GM12878 (cell line): ENCODE measurements around the gene SLC11A1. TPM values are rescaled to one million over a fixed set of nuclear protein-coding genes. Genes with fewer than 3 reads are reported as not detected.

Experiments
- ATAC-seq: fragments of 200-7000 bp; cut with Tn5 transposase; 3 replicates; pipeline ENCODE4 v1.9.1; 2020; ENCODE audit warnings: mild to moderate bottlenecking, moderate library complexity
- BruUV-seq: library from RNA; stranded (reverse); fragments of 400-500 nt; replicated peaks from 2 replicates; lab custom pipeline; 2021; lab: Mats Ljungman, UMichigan
- CTCF ChIA-PET: fragments of 300-600 bp; sonication (Branson Sonifier 250); formaldehyde crosslinking; extraction: SDS; loops from one replicate; lab custom pipeline; 2021; ENCODE audit warnings: inconsistent platforms; lab: Yijun Ruan, JAX
- POLR2A ChIA-PET: fragments of 350-600 bp; formaldehyde crosslinking; extraction: SDS; loops from one replicate; lab custom pipeline; 2021; ENCODE audit warnings: inconsistent platforms; lab: Charles Lee
- RAD21 ChIA-PET: fragments of 300-600 bp; sonication (Branson Sonifier 250); formaldehyde crosslinking; loops from one replicate; lab custom pipeline; 2023; ENCODE audit warnings: antibody characterized with exemption; ENCODE audit not compliant: unreplicated experiment; lab: Charles Lee
- SMC1A ChIA-PET: fragments of 300-600 bp; sonication (Branson Sonifier 250); formaldehyde crosslinking; loops from one replicate; lab custom pipeline; 2023; ENCODE audit not compliant: unreplicated experiment, uncharacterized antibody; lab: Charles Lee
- DNase-seq: peaks from one replicate; pipeline ENCODE4 v3.0.0-alpha.2; 2011; ENCODE audit warnings: low read depth, low spot score
- FAIRE-seq: peaks from 3 replicates; lab custom pipeline; 2011; peaks lifted over from hg19 to GRCh38; lab: Jason Lieb, UNC
- H2AFZ ChIP-seq: 2 replicates; pipeline ENCODE4 v1.6.0; 2011; ENCODE audit warnings: low read depth, low read length, control low read depth; ENCODE audit not compliant: control insufficient read depth
- H3K27ac ChIP-seq: 2 replicates; pipeline ENCODE4 v1.5.1; 2011; ENCODE audit warnings: control low read depth; ENCODE audit not compliant: control insufficient read depth, insufficient read depth
- H3K27me3 ChIP-seq, 2 experiments: replicated peaks in 1 of 2; 2 replicates each; pipeline versions ENCODE4 v1.6.0 to v1.6.1; 2011; ENCODE audit warnings: low read length in 1 of 2; ENCODE audit not compliant: control insufficient read depth in 2 of 2, insufficient read depth in 2 of 2
- H3K36me3 ChIP-seq, 2 experiments: 2 replicates each; pipeline ENCODE4 v1.5.1; 2011; ENCODE audit warnings: low read length in 1 of 2; ENCODE audit not compliant: control insufficient read depth in 2 of 2, insufficient read depth in 2 of 2
- H3K4me1 ChIP-seq: 2 replicates; pipeline ENCODE4 v1.6.1; 2011; ENCODE audit warnings: mild to moderate bottlenecking, low read length, moderate library complexity, mixed read lengths; ENCODE audit not compliant: control insufficient read depth, insufficient read depth
- H3K4me2 ChIP-seq: 2 replicates; pipeline ENCODE4 v1.6.0; 2011; ENCODE audit warnings: control low read depth; ENCODE audit not compliant: control insufficient read depth, insufficient read depth
- H3K4me3 ChIP-seq: fragments of 200-600 bp; sonication (generic); 2 replicates; pipeline ENCODE4 v1.5.1; 2016
- H3K79me2 ChIP-seq: 2 replicates; pipeline ENCODE4 v1.6.0; 2011; ENCODE audit warnings: low read length; ENCODE audit not compliant: control insufficient read depth, insufficient read depth
- H3K9ac ChIP-seq: 2 replicates; pipeline ENCODE4 v1.8.0; 2011; ENCODE audit warnings: low read length, control low read depth, mixed read lengths; ENCODE audit not compliant: control insufficient read depth, insufficient read depth
- H3K9me3 ChIP-seq: replicated peaks from 3 replicates; pipeline ENCODE4 v1.5.1; 2011; ENCODE audit warnings: mild to moderate bottlenecking, low read length; ENCODE audit not compliant: control insufficient read depth, insufficient read depth
- H4K20me1 ChIP-seq: 2 replicates; pipeline ENCODE4 v1.6.0; 2011; ENCODE audit not compliant: control insufficient read depth, insufficient read depth
- CBX5 ChIP-seq: sonication (generic); IDR thresholded peaks from 2 replicates; pipeline ENCODE4 v1.6.1; 2016; ENCODE audit warnings: low read depth, moderate library complexity, mild to moderate bottlenecking, inconsistent platforms
- CHD1 ChIP-seq: IDR thresholded peaks from 2 replicates; pipeline ENCODE4 v1.6.1; 2012; ENCODE audit warnings: low read depth, low read length, improper control_type of control experiment
- CREM ChIP-seq: IDR thresholded peaks from 2 replicates; pipeline ENCODE4 v1.6.1; 2014; ENCODE audit warnings: antibody characterized with exemption, low read depth
- ESRRA ChIP-seq: IDR thresholded peaks from 2 replicates; pipeline ENCODE4 v1.6.1; 2012; ENCODE audit warnings: mild to moderate bottlenecking, low read length, improper control_type of control experiment
- FOXK2 ChIP-seq: fragments of 450-650 bp; IDR thresholded peaks from 2 replicates; pipeline ENCODE4 v1.6.1; 2017; ENCODE audit warnings: mild to moderate bottlenecking, moderate library complexity
- GATAD2B ChIP-seq: fragments of 450-650 bp; conservative IDR thresholded peaks from 2 replicates; pipeline ENCODE4 v1.6.1; 2017; ENCODE audit warnings: low read depth, mild to moderate bottlenecking, moderate library complexity
- IRF4 ChIP-seq: IDR thresholded peaks from 2 replicates; pipeline ENCODE4 v1.6.1; 2011; ENCODE audit warnings: low read depth, low read length
- JUNB ChIP-seq: IDR thresholded peaks from 2 replicates; pipeline ENCODE4 v1.6.1; 2016; ENCODE audit warnings: antibody characterized with exemption, mild to moderate bottlenecking
- MYC ChIP-seq: IDR thresholded peaks from 2 replicates; pipeline ENCODE4 v1.6.1; 2011; ENCODE audit warnings: mild to moderate bottlenecking, low read length, moderate library complexity, inconsistent platforms; ENCODE audit not compliant: insufficient read depth, insufficient replicate concordance, insufficient read length, severe bottlenecking
- NFIC ChIP-seq: IDR thresholded peaks from 2 replicates; pipeline ENCODE4 v1.6.1; 2012; ENCODE audit warnings: low read depth, mild to moderate bottlenecking, inconsistent platforms, low read length, moderate library complexity
- SMAD1 ChIP-seq: fragments of 450-650 bp; IDR thresholded peaks from 2 replicates; pipeline ENCODE4 v1.6.1; 2018; ENCODE audit warnings: mild to moderate bottlenecking, low read depth; ENCODE audit not compliant: partially characterized antibody
- ZSCAN29 ChIP-seq: fragments of 450-650 bp; IDR thresholded peaks from 2 replicates; pipeline ENCODE4 v1.6.1; 2017; ENCODE audit warnings: mild to moderate bottlenecking, moderate library complexity
- in situ Hi-C: fragments of 300-500 bp; cut with MboI; formaldehyde crosslinking; loops from 9 replicates; pipeline ENCODE4 v1.14.3; 2018; ENCODE audit warnings: mixed read lengths
- intact Hi-C: fragments of 100-400 bp; cut with micrococcal nuclease; formaldehyde crosslinking; loops from one replicate; pipeline ENCODE4 v1.14.2; 2022; ENCODE audit not compliant: unreplicated experiment
- polyA plus RNA-seq, 11 experiments: library from polyadenylated mRNA; depleted of rRNA in 4 of 11; unstranded in 6 of 11; stranded (reverse) in 5 of 11; fragments of >200 nt; fragmentation: Nextera tagmentation in 4 of 11; fragmentation: Illumina TruSeq in 1 of 11; extraction: Ambion mirVana in 4 of 11; extraction: Trizol in 1 of 11; gene quantifications; 1 replicate in 1 of 11; 2 replicates in 10 of 11; pipeline versions ENCODE4 v1.2.1 to v1.2.3, GENCODE V29; 2011 to 2016; ENCODE audit warnings: inconsistent platforms in 2 of 11, missing spikeins in 2 of 11, low read depth in 1 of 11
- total RNA-seq, 4 experiments: library from RNA; depleted of rRNA in 3 of 4; stranded (reverse); fragments of >200 nt in 3 of 4; fragmentation: Illumina TruSeq in 1 of 4; extraction: Trizol in 1 of 4; gene quantifications; 2 replicates each; pipeline versions ENCODE4 v1.2.1 to v1.2.3, GENCODE V29; 2013 to 2021
- TF ChIP-seq, protein P1 (sequence below), 3 experiments: IDR thresholded peaks in 2 of 3; conservative IDR thresholded peaks in 1 of 3; 2 replicates each; pipeline ENCODE4 v1.5.1; 2011; ENCODE audit warnings: low read depth in 3 of 3, low read length in 3 of 3, mild to moderate bottlenecking in 3 of 3, control low read depth in 2 of 3, moderate library complexity in 2 of 3, inconsistent platforms in 1 of 3, mixed read lengths in 1 of 3; ENCODE audit not compliant: control insufficient read depth in 2 of 3, insufficient read depth in 1 of 3; ENCODE audit errors: extremely low read depth in 1 of 3
- TF ChIP-seq, protein P2 (sequence below): fragments of 450-650 bp; IDR thresholded peaks from 2 replicates; pipeline ENCODE4 v1.6.1; 2017; ENCODE audit warnings: mild to moderate bottlenecking, moderate library complexity
- TF ChIP-seq, protein P3 (sequence below): fragments of 450-650 bp; IDR thresholded peaks from 2 replicates; pipeline ENCODE4 v1.6.1; 2017; ENCODE audit warnings: borderline replicate concordance

Gene SLC11A1
- total and polyA plus RNA-seq, 10 of the 15 experiments (the other 5 are each of a cell fraction or from before 2014, with no cell fraction given) = 0.03 to 0.38 (median 0.12) TPM

DNA sequence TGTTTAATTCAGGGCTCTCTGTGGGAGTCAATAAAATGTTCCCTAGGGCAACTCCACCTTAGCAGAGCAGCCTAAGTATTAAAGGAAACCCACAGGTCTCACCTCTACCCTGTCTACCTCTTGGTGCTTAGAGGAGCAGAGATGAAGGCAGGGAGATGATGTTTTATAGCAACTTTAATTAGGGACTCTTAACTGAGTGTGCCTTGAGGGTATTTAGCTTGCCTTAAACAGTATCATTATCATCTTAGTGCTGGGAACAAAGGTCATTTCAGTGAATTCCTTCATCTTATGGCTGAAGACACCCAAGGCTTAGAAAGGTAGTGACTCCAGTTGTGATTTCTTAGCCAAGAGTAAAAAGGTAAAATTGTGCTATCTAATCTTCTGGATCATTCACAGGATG, 63.5 kb downstream of the SLC11A1 start:
- no peaks in the 10 kb centered on the region for H4K20me1 ChIP-seq
- H3K4me2 ChIP-seq = no peak overlapping the region
- H3K4me3 ChIP-seq = no peak overlapping the region
- no peak for TF ChIP-seq CHD1
- no peak for TF ChIP-seq MYC
- no peak for TF ChIP-seq JUNB
- TF ChIP-seq GATAD2B = no peak
- no peak for TF ChIP-seq CBX5
- TF ChIP-seq, protein P1, sequence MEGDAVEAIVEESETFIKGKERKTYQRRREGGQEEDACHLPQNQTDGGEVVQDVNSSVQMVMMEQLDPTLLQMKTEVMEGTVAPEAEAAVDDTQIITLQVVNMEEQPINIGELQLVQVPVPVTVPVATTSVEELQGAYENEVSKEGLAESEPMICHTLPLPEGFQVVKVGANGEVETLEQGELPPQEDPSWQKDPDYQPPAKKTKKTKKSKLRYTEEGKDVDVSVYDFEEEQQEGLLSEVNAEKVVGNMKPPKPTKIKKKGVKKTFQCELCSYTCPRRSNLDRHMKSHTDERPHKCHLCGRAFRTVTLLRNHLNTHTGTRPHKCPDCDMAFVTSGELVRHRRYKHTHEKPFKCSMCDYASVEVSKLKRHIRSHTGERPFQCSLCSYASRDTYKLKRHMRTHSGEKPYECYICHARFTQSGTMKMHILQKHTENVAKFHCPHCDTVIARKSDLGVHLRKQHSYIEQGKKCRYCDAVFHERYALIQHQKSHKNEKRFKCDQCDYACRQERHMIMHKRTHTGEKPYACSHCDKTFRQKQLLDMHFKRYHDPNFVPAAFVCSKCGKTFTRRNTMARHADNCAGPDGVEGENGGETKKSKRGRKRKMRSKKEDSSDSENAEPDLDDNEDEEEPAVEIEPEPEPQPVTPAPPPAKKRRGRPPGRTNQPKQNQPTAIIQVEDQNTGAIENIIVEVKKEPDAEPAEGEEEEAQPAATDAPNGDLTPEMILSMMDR (IDR thresholded peaks at IDR 0.05 in 2 of 3, conservative IDR thresholded peaks at IDR 0.05 in 1 of 3; ENCODE audit: control insufficient read depth in 2 of 3, extremely low read depth in 1 of 3, insufficient read depth in 1 of 3, low read depth in 3 of 3, low read length in 3 of 3) = no peak
- TF ChIP-seq CREM = no peak
- no peak for TF ChIP-seq IRF4
- TF ChIP-seq, protein P2, sequence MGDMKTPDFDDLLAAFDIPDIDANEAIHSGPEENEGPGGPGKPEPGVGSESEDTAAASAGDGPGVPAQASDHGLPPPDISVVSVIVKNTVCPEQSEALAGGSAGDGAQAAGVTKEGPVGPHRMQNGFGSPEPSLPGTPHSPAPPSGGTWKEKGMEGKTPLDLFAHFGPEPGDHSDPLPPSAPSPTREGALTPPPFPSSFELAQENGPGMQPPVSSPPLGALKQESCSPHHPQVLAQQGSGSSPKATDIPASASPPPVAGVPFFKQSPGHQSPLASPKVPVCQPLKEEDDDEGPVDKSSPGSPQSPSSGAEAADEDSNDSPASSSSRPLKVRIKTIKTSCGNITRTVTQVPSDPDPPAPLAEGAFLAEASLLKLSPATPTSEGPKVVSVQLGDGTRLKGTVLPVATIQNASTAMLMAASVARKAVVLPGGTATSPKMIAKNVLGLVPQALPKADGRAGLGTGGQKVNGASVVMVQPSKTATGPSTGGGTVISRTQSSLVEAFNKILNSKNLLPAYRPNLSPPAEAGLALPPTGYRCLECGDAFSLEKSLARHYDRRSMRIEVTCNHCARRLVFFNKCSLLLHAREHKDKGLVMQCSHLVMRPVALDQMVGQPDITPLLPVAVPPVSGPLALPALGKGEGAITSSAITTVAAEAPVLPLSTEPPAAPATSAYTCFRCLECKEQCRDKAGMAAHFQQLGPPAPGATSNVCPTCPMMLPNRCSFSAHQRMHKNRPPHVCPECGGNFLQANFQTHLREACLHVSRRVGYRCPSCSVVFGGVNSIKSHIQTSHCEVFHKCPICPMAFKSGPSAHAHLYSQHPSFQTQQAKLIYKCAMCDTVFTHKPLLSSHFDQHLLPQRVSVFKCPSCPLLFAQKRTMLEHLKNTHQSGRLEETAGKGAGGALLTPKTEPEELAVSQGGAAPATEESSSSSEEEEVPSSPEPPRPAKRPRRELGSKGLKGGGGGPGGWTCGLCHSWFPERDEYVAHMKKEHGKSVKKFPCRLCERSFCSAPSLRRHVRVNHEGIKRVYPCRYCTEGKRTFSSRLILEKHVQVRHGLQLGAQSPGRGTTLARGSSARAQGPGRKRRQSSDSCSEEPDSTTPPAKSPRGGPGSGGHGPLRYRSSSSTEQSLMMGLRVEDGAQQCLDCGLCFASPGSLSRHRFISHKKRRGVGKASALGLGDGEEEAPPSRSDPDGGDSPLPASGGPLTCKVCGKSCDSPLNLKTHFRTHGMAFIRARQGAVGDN = no peak
- no peak for TF ChIP-seq FOXK2
- no peak for TF ChIP-seq ZSCAN29
- TF ChIP-seq, protein P3, sequence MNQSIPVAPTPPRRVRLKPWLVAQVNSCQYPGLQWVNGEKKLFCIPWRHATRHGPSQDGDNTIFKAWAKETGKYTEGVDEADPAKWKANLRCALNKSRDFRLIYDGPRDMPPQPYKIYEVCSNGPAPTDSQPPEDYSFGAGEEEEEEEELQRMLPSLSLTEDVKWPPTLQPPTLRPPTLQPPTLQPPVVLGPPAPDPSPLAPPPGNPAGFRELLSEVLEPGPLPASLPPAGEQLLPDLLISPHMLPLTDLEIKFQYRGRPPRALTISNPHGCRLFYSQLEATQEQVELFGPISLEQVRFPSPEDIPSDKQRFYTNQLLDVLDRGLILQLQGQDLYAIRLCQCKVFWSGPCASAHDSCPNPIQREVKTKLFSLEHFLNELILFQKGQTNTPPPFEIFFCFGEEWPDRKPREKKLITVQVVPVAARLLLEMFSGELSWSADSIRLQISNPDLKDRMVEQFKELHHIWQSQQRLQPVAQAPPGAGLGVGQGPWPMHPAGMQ = no peak
- no peak for TF ChIP-seq NFIC
- TF ChIP-seq ESRRA = no peak
- TF ChIP-seq SMAD1 = no peak
- TF ChIP-seq, all 136 proteins: peak for 0
- intact Hi-C loops (no loop called here), in situ Hi-C loops (no loop called here)
- DNase-seq (no peak), FAIRE-seq (no peak), ATAC-seq (no peak)
- CTCF ChIA-PET = interaction anchor here (0.5 to 1.0 kb wide), 2 partner anchors 20 to 524 kb away, joined by 3 to 4 read pairs; no protein-coding TSS in a partner anchor
- H3K27me3 ChIP-seq = no peaks in the 10 kb centered on the region
- no peak overlapping the region for H2AFZ ChIP-seq
- SMC1A ChIA-PET = no interaction called here
- no peak overlapping the region for H3K9ac ChIP-seq
- peaks cover 1% of the 10 kb centered on the region; the same call in 1 of the 2 replicates for H3K4me1 ChIP-seq
- H3K79me2 ChIP-seq = no peaks in the 10 kb centered on the region
- no peak overlapping the region for H3K27ac ChIP-seq
- no peaks in the 10 kb centered on the region for H3K9me3 ChIP-seq
- RAD21 ChIA-PET = no interaction called here
- POLR2A ChIA-PET = no interaction called here
- no TSS peak for BruUV-seq
- peaks cover 1 to 4% of the 10 kb centered on the region in 2 experiments; a peak in 3 of 4 replicates for H3K36me3 ChIP-seq
